Stomach (tissue), 4 donors: Measurements from ENCODE around the gene CDC42BPG.

Source experiments
- CTCF ChIP-seq, 7 experiments: fragments of 450-650 bp in 4 of 7; fragments of 200-600 bp in 3 of 7; sonication (generic) in 3 of 7; IDR thresholded peaks; one replicate each; pipeline ENCODE4 v1.5.1; 2016 to 2019; ENCODE audit warnings: antibody characterized with exemption in 7 of 7, control low read depth in 2 of 7, mild to moderate bottlenecking in 1 of 7
- EP300 ChIP-seq: sonication (generic); formaldehyde crosslinking; IDR thresholded peaks from one replicate; pipeline ENCODE4 v1.6.1; 2017; ENCODE audit warnings: antibody characterized with exemption

GRCh38 chr11:64850979-64851567, 6.6 kb upstream of the CDC42BPG start:
- TF ChIP-seq EP300 (no peak), CTCF (IDR thresholded peaks at IDR 0.05) (no peak)
